SW480 (cell line): ENCODE data around the gene NPHP4.

Experiments
- DNase-seq: peaks from one replicate; pipeline ENCODE4 v3.0.0-alpha.2; 2016; ENCODE audit warnings: low spot score

Gene NPHP4

GRCh38 chr1:5831600-5832335 lies 160.5 kb downstream of the NPHP4 start:
- no peak for DNase-seq

- no peak for DNase-seq
These were observed 161.2 kb downstream of the NPHP4 start for GRCh38 chr1:5830771-5831599.

DNA sequence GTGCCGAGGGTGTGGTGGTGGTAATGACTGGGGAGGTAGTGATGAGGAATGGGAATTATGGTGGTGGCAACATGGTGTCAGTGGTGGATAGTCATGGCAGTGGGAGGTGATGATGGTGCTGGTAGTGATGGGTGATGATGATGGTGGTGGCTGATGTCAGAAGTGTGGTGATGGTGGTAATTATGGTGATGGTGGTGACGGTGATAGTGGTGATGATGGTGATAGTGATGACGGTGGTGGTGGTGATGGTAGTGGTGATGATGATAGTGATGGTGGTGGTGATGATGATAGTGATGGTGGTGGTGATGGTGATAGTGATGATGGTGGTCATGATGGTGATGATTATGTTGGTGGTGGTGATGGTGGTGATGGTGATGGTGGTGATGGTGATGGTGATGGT lies 162.8 kb downstream of the NPHP4 start:
- no peak for DNase-seq

DNA sequence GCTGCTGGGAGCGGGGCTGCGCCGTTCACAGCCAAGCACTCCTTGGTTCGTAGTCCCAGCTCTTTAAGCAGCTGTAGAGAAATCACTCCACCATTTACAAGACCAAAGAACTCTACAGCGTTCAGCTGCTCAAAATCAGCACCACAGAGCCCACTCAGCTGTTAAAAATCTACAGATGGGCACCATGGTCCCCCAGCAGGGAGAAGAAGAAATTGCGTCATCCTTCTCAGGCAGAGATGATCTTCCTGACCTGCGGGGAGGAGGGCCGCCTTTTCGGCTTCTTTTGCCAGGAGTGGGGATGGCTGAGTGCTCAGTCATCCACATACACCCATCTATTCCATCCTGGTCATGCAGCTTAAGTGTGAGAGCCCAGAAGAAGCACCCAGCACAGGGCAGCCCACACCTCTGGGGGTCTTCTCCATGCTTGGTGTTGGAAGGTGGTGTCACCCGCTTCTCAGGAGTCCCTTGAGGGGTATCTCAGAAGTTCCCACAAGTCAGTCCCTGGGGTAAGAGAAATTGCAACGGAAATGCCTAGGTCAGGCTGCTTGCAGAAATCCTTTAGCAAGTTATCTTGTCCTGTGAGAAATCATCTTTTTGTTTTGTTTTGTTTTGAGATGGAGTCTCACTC lies 163.8 kb downstream of the NPHP4 start:
- DNase-seq, result no peak

- DNase-seq, result no peak
These were observed 164.7 kb downstream of the NPHP4 start for GRCh38 chr1:5827516-5827915.

GRCh38 chr1:5826601-5827000 lies 165.6 kb downstream of the NPHP4 start:
- DNase-seq, result no peak

- no peak for DNase-seq
These were observed 169.5 kb downstream of the NPHP4 start for GRCh38 chr1:5822726-5823125.

DNA sequence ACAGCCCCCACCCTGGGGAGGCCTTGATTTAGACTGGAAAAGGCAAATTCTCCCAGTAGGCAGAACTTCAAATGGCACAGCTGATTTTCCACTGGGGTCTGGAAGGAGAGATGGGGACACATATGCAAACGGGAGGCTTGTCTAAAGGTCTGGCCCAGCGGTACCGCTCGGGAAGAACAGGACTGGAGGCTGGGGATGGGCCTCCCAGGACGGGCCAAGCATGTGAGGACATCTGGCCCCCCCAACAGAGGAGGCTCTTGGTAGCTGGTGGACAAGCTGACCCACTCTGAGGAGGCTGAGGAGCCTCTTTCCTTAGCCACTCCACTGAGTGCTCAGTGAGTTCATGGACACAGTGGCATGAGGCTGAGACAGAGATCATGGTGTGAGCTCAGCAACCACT lies 170.0 kb downstream of the NPHP4 start:
- no peak for DNase-seq

GRCh38 chr1:5821540-5822176 lies 170.6 kb downstream of the NPHP4 start:
- no peak for DNase-seq

GRCh38 chr1:5820026-5820421 lies 172.2 kb downstream of the NPHP4 start:
- no peak for DNase-seq

GRCh38 chr1:5819391-5820025 lies 172.7 kb downstream of the NPHP4 start:
- no peak for DNase-seq

DNA sequence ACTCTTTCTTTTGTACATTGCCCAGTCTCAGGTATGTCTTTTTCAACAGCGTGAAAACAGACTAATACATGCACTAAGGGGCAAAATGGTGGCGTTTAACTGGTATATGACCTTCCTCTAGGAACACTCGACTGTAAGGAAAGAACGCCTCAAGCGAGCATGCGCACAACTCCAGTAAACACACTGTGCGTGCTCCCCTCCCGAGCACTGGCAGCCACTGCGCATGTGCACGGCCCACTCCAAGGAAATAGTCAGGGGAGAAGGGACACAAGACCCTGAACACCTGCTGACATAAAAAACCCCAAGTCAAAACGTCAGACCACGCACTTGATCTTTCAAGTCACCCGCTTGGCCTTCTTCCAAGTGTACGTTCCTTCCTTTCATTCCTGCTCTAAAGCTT lies 173.5 kb downstream of the NPHP4 start:
- no peak for DNase-seq

DNA sequence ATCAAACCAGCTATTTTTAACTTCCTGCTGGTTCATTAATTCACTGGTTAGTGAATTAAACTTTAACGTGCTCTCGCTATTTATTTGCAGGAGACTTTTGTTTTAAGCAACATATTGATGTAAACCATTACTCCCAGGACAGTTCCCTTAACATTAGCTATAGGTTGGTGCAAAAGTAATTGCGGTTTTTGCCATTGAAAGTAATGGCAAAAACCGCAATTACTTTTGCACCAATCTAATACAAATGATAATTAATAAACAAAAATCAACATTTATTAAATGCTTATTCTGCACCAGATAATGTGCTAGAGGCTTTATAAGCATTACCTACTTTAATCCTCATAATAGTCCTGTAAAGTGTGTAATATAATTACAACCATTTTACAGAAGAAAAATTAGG lies 176.5 kb downstream of the NPHP4 start:
- DNase-seq, result no peak

GRCh38 chr1:5815211-5815610 lies 177.0 kb downstream of the NPHP4 start:
- DNase-seq, result no peak

DNA sequence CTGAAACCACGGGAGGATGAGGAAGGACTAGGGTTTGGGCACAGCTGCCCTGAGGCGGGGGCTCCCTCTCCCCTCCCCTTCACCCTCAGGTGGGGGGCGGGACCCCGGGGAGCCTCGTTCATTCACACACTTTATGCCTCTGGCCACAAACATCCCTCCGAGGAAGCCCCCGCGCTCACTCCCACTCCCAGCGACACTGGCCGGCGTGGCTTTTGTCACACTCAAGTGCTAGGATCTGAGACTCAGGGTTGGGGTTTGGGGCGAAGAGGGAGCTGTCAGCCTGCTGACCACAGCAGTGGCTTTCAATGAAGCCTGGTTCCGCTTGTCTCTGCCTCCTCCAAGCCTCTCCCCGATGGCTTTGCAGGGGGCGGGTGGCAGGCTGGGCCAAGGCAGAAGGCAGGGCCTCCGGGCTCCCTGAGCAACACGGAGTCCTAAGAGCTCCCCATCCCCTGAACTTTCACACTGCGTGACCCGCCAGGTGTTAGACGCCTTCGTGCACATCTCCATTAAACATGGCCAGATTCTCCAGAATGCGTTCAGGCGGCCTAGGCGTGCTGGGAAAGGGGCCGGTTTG lies 178.1 kb downstream of the NPHP4 start:
- no peak for DNase-seq

- no peak for DNase-seq
These were observed 178.7 kb downstream of the NPHP4 start for GRCh38 chr1:5813480-5813879.
